ENCODE measurements around the gene CTSD. TPM values are rescaled to one million over a fixed set of nuclear protein-coding genes. Genes with fewer than 3 reads are reported as not detected.

Gene CTSD
- total RNA-seq, 1 donor from 2014 or later: 318 TPM

- no peak for TF ChIP-seq CTCF (conservative IDR thresholded peaks at IDR 0.05)
- Mint-ChIP-seq H3K36me3 (no peaks in the 10 kb centered on the region), H3K27me3 (peaks cover 27% of the 10 kb centered on the region), H3K27ac (no peak overlapping the region), H3K4me3 (no peak overlapping the region), H3K9me3 (no peaks in the 10 kb centered on the region), H3K4me1 (ENCODE audit: unreplicated experiment) (no peaks in the 10 kb centered on the region)
- DNase-seq (ENCODE audit: extremely low spot score, unreplicated experiment): no peak
Measured at GRCh38 chr11:1744137-1744886, 19.4 kb downstream of the CTSD start.

GRCh38 chr11:1743585-1744136 is 20.1 kb downstream of the CTSD start:
- Mint-ChIP-seq H3K9me3 (no peaks in the 10 kb centered on the region), H3K27ac (no peak overlapping the region), H3K27me3 (peaks cover 30% of the 10 kb centered on the region), H3K4me3 (no peak overlapping the region), H3K4me1 (ENCODE audit: unreplicated experiment) (no peaks in the 10 kb centered on the region), H3K36me3 (no peaks in the 10 kb centered on the region)
- DNase-seq (ENCODE audit: extremely low spot score, unreplicated experiment): no peak
- no peak for TF ChIP-seq CTCF (conservative IDR thresholded peaks at IDR 0.05)

- peaks cover 5% of the 10 kb centered on the region for H3K9me3 Mint-ChIP-seq
- no peak for DNase-seq (ENCODE audit: extremely low spot score, unreplicated experiment)
- no peak for TF ChIP-seq CTCF (conservative IDR thresholded peaks at IDR 0.05)
- H3K4me1 Mint-ChIP-seq (ENCODE audit: unreplicated experiment): no peaks in the 10 kb centered on the region
- no peak overlapping the region for H3K27ac Mint-ChIP-seq
- H3K4me3 Mint-ChIP-seq: no peak overlapping the region
- peaks cover 30% of the 10 kb centered on the region for H3K27me3 Mint-ChIP-seq
- H3K36me3 Mint-ChIP-seq: no peaks in the 10 kb centered on the region
Measured at GRCh38 chr11:1742869-1743584, 20.7 kb downstream of the CTSD start.

- Mint-ChIP-seq H3K27ac (no peak overlapping the region), H3K36me3 (no peaks in the 10 kb centered on the region), H3K27me3 (peaks cover 32% of the 10 kb centered on the region), H3K4me1 (ENCODE audit: unreplicated experiment) (no peaks in the 10 kb centered on the region), H3K9me3 (peaks cover 11% of the 10 kb centered on the region), H3K4me3 (no peak overlapping the region)
- TF ChIP-seq CTCF (conservative IDR thresholded peaks at IDR 0.05): no peak
- no peak for DNase-seq (ENCODE audit: extremely low spot score, unreplicated experiment)
Measured at GRCh38 chr11:1742371-1742770, 21.4 kb downstream of the CTSD start.

GRCh38 chr11:1741741-1742140 is 22.0 kb downstream of the CTSD start:
- Mint-ChIP-seq H3K4me3 (no peak overlapping the region), H3K9me3 (peaks cover 11% of the 10 kb centered on the region), H3K27ac (no peak overlapping the region), H3K27me3 (peaks cover 35% of the 10 kb centered on the region), H3K36me3 (no peaks in the 10 kb centered on the region), H3K4me1 (ENCODE audit: unreplicated experiment) (no peaks in the 10 kb centered on the region)
- no peak for TF ChIP-seq CTCF (conservative IDR thresholded peaks at IDR 0.05)
- no peak for DNase-seq (ENCODE audit: extremely low spot score, unreplicated experiment)

Measured in type B pancreatic cell (in vitro differentiated cells).